22Rv1 (cell line): ENCODE results near the gene SLC36A3.

Experiments used
- CTCF ChIP-seq: fragments of 450-650 bp; IDR thresholded peaks from 2 replicates; pipeline ENCODE4 v1.5.1; 2017; ENCODE audit warnings: mild to moderate bottlenecking
- ZFX ChIP-seq: fragments of 450-650 bp; IDR thresholded peaks from 2 replicates; pipeline ENCODE4 v1.6.1; 2017; ENCODE audit warnings: antibody characterized with exemption, borderline replicate concordance

DNA sequence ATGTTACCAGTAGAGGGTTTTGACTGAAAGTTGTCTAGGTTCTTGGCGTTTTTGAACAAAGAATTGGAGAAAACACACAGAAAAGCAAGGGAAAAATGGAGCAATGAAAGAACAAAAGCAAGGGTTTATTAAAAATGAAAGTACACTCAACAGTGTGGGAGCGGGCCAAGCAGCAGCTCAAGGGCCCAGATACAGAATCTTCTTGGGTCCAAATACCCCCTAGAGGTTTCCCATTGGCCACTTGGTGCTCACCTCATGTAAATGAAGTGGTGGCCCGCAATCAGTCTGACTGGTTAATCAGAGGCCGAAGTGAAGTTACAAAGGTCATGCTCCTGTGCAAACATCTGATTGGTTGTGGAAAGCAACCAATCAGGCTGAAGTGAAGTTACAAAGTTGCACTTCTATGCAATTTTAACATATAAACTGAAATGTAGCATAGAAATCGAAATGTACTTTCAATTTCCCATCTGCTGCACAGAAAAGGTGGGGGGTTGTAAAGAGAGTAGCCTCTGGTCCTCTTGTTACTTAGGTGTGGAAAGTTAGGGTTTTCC lies 52.5 kb downstream of the SLC36A3 start:
- no peak for TF ChIP-seq CTCF
- TF ChIP-seq ZFX, result no peak
